Measurements from ENCODE around the gene ANO9.

Gene ANO9

GRCh38 chr11:384511-384910, 57.3 kb downstream of the ANO9 start:
- no peak for DNase-seq (ENCODE audit: low spot score)

GRCh38 chr11:383431-383830, 58.4 kb downstream of the ANO9 start:
- DNase-seq (ENCODE audit: low spot score), result no peak

DNA sequence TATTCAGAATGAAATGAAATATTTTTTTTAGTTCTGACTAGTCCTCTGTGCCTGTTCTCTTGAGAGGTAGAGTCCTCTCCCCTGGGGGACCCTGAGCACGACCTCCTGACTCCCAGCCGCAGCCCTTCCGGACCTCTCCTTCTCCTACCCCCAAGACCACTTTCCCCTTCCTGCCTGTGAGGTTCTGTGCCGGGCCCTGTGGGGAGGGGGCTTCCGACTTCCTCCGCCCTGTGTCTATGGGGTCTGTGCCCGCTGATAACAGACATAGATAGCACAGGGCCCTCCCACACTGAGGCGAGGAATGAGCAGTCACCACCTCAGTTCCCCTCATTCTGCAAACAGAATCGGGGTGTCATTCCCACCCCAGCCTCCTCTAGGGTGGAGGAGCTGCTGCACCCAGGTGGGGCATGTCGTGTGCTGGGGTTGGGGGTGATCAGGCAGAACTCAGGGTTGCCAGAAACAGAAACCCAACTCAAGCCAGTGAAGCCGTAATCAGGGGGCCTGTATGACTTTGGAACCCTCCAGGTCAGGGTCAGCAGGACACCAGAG, 59.7 kb downstream of the ANO9 start:
- DNase-seq (ENCODE audit: low spot score), result no peak

DNA sequence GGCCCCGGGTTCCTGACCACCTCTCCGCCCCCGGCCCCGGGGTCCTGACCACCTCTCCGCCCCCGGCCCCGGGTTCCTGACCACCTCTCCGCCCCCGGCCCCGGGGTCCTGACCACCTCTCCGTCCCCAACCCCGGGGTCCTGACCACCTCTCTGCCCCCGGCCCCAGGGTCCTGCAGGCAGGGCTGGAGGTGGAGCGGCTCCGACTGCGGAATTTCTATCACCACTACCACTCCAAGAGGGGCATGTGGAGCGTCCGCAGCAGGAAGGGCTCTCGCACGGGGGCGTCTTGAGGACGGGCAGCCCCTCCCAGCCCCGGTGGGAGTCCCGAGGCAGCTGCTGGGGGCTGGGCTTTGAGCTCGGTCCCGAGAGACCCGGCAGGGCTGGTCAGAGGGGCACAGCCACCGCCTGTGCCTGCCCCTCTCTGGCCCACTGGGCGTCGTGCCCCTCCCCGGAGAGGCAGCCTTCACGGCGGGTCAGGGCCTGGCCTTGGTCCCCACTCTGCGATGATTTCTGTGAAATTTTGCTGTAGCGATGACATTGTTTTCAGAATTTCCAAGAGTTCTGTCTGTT, 60.2 kb downstream of the ANO9 start:
- DNase-seq (ENCODE audit: low spot score), result no peak

DNA sequence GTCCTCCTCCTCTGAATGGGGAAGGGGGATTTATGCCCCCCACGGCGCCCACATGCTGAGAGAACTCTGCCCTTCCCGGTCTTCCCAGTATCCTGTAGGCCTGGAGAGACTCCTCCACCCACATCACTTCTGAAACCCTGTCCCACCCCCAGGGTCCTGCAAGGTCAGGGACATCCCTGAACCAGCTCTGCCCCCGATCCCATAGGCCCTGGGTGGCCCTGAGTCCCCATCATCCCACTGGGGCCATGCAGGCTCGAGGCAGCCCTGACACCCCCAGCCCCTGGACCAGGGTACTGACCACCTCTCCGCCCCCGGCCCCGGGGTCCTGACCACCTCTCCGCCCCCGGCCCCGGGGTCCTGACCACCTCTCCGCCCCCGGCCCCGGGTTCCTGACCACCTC, 60.8 kb downstream of the ANO9 start:
- DNase-seq (ENCODE audit: low spot score), result no peak

- DNase-seq (ENCODE audit: low spot score), result no peak
Measured at GRCh38 chr11:380491-380890, 61.3 kb downstream of the ANO9 start.

DNA sequence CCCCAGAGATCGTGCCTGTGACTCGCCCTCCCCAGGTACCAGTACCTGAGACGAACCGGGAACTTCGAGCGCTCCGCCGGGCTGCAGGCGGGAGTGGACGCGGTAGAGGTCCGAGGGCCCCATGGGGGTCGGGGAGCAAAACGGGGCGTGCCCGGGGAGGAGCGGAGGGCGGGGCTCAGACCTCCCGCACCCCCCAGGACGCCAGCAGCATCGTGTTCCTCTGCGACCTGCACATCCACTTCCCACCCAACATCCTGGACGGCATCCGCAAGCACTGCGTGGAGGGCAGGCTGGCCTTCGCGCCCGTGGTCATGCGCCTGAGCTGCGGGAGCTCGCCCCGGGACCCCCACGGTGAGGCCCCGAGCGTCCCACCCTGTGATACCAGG, 61.7 kb downstream of the ANO9 start:
- DNase-seq (ENCODE audit: low spot score), result no peak

GRCh38 chr11:379205-380094, 62.4 kb downstream of the ANO9 start:
- no peak for DNase-seq (ENCODE audit: low spot score)

DNA sequence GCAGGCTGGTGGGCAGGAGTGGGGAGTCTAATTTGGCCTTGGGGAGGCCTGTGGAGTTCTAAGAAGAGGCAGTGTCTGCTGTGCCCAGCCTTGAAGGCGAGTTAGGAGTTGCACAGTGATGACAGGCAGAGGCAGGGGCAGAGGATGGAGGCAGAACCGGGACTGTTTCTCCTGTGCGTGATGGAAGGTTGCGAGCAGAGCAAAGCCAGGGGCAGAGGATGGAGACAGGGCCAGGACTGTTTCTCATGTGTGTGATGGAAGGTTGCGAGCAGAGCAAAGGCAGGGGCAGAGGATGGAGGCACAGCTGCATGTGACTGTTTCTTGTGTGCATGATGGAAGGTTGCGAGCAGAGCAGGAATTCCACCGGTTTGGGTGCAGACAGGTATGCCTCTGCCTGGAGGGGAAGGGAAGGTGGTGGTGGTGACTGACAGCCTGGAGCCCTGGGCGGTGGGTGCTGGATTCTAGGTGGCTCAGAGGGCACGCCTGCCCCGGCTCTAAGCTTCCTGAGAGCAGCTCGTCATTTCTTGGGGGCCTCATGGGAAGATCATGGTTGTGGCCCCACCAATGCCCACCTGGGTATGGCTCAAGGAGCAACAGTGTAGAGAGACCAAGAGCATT, 63.8 kb downstream of the ANO9 start:
- no peak for DNase-seq (ENCODE audit: low spot score)

DNA sequence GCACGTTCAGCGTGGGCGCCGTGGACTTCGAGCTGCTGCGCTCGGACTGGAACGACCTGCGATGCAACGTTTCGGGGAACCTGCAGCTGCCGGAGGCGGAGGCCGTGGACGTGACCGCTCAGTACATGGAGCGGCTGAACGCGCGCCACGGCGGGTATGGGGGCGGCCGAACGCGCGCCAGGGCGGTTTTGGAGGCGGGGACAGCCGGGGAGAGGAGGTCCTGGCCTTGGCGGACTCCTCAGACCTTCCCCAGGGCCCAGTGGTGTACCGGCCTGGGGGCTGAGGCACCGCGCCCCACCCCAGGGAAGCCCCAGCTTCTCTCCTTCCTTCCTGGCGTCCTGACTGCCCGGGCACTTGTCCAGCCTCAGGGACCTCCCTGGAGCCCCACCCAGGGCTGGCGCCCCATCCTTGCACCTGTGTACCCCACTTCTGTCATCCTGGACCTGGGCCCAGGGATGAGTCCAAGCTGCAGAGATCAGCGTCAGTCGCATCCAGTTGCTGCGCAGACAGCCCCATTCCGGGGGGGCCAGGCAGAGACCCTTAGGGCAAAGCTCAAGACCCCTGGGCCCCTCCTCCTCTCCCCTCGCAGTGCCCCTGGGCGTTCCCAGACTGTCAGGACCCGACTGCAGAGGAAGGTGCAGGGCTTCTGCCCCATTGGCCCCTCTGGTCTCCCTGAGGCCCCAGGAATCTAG, 64.5 kb downstream of the ANO9 start:
- no peak for DNase-seq (ENCODE audit: low spot score)

DNA sequence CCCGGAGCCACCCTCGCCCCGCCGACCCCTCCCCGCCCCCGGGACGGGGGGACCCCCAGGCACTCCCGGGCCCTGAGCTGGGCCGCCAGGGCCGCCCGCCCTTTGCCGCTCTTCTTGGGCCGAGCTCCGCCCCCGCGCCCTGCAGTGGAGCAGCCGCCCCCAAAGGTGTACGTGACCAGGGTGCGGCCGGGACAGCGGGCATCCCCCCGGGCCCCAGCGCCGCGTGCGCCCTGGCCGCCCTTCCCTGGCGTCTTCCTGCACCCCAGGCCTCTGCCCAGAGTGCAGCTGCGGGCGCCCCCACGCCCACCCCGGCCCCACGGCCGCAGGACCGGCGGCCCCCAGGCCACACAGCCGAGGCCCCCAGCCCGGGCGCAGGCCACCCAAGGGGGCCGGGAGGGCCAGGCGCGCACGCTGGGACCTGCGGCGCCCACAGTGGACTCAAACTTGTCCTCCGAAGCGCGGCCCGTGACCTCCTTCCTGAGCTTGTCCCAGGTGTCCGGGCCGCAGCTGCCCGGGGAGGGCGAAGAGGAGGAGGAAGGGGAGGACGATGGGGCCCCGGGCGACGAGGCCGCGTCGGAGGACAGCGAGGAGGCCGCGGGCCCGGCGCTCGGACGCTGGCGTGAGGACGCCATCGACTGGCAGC, 65.2 kb downstream of the ANO9 start:
- DNase-seq (ENCODE audit: low spot score), result no peak

GRCh38 chr11:375065-376025, 66.5 kb downstream of the ANO9 start:
- DNase-seq (ENCODE audit: low spot score), result no peak

GRCh38 chr11:373716-374551, 67.9 kb downstream of the ANO9 start:
- no peak for DNase-seq (ENCODE audit: low spot score)

DNA sequence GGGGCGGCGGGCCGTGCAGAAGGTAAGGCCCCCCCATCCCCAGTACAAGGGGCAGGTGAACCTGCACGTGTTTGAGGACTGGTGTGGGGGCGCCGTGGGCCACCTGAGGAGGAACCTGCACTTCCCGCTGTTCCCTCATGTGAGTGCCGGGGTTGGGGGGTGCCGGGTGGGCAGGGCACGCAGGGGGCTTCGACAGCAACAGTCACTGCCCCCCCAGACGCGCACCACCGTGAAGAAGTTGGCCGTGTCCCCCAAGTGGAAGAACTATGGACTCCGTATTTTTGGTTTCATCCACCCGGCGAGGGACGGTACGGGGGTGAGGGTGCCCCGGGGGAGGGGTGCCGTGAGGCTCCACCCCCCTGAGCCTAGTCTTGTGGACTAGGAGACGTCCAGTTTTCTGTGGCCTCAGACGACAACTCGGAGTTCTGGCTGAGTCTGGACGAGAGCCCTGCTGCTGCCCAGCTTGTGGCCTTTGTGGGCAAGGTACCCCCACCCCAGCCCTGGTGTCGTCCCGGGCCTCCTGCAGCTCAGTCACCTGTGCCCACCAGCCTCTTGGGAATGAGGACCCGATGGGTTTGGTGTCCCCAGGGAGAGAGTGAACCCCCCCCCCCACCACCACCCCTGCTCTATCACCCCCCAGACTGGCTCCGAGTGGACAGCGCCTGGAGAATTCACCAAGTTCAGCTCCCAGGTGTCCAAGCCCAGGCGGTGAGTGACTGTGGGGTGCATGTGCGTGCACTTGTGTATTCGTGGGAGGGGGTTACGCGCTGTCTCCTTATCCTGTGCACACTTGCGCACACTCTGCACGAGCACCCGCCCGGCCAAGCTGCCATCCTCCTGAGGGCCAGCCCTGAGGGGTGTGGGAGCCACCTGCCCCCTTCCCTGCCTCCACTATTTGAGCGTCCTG, 68.7 kb downstream of the ANO9 start:
- DNase-seq (ENCODE audit: low spot score), result no peak

DNA sequence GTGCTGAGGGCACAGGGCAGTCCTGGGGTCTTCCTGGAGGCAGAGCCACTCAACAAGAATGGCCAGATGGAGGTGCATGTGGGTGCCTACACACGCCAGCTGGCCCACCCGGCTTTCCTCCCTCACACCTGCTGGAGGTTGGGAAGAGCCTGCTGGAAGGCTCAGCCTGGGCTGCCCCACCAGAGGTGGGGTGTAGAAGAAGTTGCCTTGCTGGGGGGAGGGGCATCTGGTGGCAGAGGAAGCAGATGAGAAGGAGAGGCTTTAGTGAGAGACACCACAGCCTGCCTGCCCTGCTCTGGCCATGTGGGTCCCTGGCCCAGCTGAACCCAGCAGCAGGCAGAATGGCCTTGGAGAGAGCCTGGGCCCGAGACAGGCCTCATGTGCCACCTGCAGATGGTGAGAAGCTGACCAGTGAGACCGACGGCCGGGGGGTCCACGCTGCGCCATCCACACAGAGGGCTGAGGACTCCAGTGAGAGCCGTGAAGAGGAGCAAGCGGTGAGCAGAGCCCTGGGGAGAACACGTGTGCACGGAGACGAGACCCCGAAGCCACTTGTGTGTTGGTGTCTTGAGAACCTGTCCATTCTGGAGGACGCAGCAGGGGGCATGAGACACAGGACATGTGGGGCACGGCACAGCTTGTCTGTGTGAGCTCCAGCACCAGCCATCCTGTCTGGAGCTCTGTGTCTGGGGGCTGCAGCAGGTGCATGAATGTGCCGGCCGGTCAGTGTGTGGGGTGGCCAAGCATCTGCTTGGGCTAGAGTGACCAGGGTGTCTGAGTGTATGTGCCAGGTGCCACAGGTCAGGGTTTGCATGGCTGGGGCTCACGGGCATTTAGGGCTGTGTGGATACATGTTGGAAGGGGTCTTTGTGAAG, 69.9 kb downstream of the ANO9 start:
- DNase-seq (ENCODE audit: low spot score), result no peak

GRCh38 chr11:371051-371450, 70.8 kb downstream of the ANO9 start:
- DNase-seq (ENCODE audit: low spot score), result no peak

- no peak for DNase-seq (ENCODE audit: low spot score)
Measured at GRCh38 chr11:370070-370941, 71.5 kb downstream of the ANO9 start.
